Measurements from ENCODE around the gene STK38L.

Gene STK38L

GRCh38 chr12:27243804-27244688 is at the start of gene STK38L:
Gene STK38L (plus strand): TSS chr12:27244286. CDS start chr12:27297721, 53,435 bp downstream.
- DNase-seq (ENCODE audit: low spot score) = peak; percentile 81

- no peak for DNase-seq (ENCODE audit: low spot score)
Measured at GRCh38 chr12:27194644-27195043, 49.4 kb upstream of the STK38L start.

- no peak for DNase-seq (ENCODE audit: low spot score)
Measured at GRCh38 chr12:27198036-27198435, 46.0 kb upstream of the STK38L start.

- DNase-seq (ENCODE audit: low spot score) = no peak
Measured at GRCh38 chr12:27199638-27200300, 44.3 kb upstream of the STK38L start.

- DNase-seq (ENCODE audit: low spot score) = no peak
Measured at GRCh38 chr12:27201169-27201568, 42.9 kb upstream of the STK38L start.

- no peak for DNase-seq (ENCODE audit: low spot score)
Measured at GRCh38 chr12:27206801-27207502, 37.1 kb upstream of the STK38L start.

GRCh38 chr12:27207615-27208413 is 36.3 kb upstream of the STK38L start:
- DNase-seq (ENCODE audit: low spot score) = no peak

GRCh38 chr12:27208414-27208750 is 35.7 kb upstream of the STK38L start:
- DNase-seq (ENCODE audit: low spot score) = no peak

GRCh38 chr12:27209257-27209910 is 34.7 kb upstream of the STK38L start:
- DNase-seq (ENCODE audit: low spot score) = no peak

- no peak for DNase-seq (ENCODE audit: low spot score)
Measured at GRCh38 chr12:27210187-27210586, 33.9 kb upstream of the STK38L start.

- DNase-seq (ENCODE audit: low spot score) = no peak
Measured at GRCh38 chr12:27212861-27213260, 31.2 kb upstream of the STK38L start.

GRCh38 chr12:27213304-27213703 is 30.8 kb upstream of the STK38L start:
- DNase-seq (ENCODE audit: low spot score) = no peak

GRCh38 chr12:27213830-27214787 is 30.0 kb upstream of the STK38L start:
- no peak for DNase-seq (ENCODE audit: low spot score)

GRCh38 chr12:27217590-27217989 is 26.5 kb upstream of the STK38L start:
- no peak for DNase-seq (ENCODE audit: low spot score)

GRCh38 chr12:27219693-27220054 is 24.4 kb upstream of the STK38L start:
- no peak for DNase-seq (ENCODE audit: low spot score)

- no peak for DNase-seq (ENCODE audit: low spot score)
Measured at GRCh38 chr12:27220055-27220987, 23.8 kb upstream of the STK38L start.

- DNase-seq (ENCODE audit: low spot score) = no peak
Measured at GRCh38 chr12:27220988-27221345, 23.1 kb upstream of the STK38L start.

GRCh38 chr12:27221625-27222387 is 22.3 kb upstream of the STK38L start:
- peak; percentile 41 for DNase-seq (ENCODE audit: low spot score)

Data from globus pallidus (tissue), 1 donor.